ENCODE results near the gene PYHIN1.
"Not testable (repeated sequence)": the region's sequence is repeated elsewhere in the genome, so short reads cannot be mapped to it uniquely, and the experiment has no call there.

Gene PYHIN1

GRCh38 chr1:158983235-158983634 is 51.9 kb downstream of the PYHIN1 start:
- no peak for DNase-seq (ENCODE audit: low spot score)

DNA sequence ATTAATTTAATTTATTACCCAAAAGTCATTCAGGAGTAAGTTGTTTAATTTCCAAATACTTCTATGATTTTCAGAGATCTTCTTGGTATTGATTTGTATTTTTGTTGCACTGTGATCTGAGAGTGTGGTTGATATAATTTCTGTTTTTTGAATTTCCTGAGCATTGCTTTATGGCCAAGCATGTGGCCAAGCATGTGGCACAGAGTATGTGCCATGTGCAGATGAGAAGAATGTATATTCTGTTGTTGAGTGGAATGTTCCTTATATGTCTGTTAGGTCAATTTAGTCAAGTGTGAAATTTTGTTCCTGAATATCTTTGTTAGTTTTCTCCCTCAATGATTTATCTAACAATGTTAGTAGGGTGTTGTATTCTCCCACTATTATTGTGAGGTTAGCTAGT is 53.0 kb downstream of the PYHIN1 start:
- DNase-seq (ENCODE audit: low spot score) = no peak

DNA sequence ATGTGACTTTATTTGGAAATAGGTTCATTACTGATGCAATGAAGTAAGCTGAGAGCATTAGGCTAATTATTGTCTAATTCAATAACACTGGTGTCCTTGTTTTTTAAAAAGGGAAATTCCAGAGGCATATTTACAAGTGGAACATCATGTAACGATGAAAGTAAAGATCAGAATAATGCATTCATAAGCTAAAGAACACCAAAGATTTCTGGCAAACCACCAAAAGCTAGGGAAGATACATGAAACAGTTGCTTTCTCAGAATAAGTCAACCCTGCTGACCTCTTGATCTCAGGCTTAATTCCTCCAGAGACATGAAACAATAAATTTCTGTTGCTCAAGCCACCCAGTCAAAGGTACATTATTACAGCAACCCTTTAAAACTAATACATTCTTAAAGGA is 58.1 kb downstream of the PYHIN1 start:
- no peak for DNase-seq (ENCODE audit: low spot score)

GRCh38 chr1:158992787-158993312 is 61.5 kb downstream of the PYHIN1 start:
- no peak for DNase-seq (ENCODE audit: low spot score)

GRCh38 chr1:158996998-158997397 is 65.6 kb downstream of the PYHIN1 start:
- no peak for DNase-seq (ENCODE audit: low spot score)

GRCh38 chr1:158998037-158998780 is 66.9 kb downstream of the PYHIN1 start:
- no peak for DNase-seq (ENCODE audit: low spot score)

DNA sequence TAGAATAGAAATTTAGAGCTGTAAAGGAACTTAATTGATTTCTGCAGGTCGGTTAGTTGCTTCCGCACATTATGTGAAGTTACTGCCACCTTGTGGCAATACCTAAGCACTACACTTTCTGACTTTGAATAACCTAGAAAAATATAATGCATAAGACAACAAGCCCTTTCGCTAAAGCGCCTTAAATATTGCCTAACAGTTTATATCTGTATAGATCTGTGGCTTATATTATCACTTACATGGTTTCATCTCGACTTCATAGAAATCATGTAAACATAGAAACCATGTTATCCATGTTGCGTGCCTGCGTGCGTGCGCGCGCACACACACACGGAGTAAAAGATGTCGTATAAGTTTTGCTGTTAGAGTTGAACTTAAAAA is 67.4 kb downstream of the PYHIN1 start:
- DNase-seq (ENCODE audit: low spot score) = peak; percentile 76

DNA sequence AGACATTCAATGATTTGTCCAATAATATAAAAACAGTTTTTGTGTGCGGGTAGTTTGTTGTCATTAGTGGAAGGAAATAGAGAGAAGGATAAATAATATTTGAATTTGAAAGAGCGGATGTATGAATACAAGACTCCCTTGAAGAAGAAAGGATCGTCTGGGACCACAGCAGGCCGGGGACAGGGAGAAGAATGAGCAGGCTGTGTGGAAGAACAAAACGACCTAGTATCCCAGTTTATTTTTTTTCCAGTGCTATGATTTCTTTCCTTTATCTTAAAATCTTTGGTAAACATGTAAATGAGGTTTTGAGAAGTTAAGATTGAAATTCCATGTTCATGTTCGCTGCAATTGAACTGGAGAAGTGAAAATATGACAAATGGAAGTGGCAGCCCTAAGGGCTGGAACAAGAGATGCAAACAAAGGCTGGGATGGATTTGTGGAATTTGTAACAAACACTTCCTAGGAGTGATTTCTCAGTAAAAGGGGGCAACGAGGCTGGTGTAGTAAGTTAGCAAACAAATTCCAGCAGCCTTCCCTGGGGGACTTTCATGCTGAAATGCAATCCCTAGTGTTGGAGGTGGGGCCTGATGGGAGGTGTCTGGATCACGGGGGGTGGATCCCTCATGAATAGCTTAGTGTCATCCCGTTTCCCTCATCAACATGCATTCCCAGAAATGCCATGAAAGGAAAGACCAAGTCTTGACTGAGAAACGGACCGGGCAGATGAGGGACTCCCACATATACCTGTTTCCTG is 68.1 kb downstream of the PYHIN1 start:
- DNase-seq (ENCODE audit: low spot score) = peak; percentile 93

- DNase-seq (ENCODE audit: low spot score) = no peak
Observed at GRCh38 chr1:159000070-159000409, 68.7 kb downstream of the PYHIN1 start.

DNA sequence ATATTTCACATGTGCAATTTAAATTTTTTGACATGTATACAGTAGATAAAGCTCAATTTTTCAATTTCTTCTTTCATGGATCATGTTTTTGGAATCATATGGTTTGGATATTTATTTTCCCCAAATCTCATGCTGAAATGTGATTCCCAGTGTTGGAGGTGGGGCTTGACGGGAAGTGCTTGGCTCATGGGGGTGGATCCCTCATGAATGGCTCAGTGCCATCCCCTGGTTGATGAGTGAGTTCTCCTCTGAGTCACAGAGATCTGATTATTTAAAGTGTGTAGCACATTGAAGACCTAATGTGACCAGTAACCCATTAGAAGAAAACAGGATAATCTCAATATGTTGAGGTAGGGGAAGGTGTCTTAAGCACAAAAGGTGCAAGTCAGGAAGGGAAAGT is 69.3 kb downstream of the PYHIN1 start:
- DNase-seq (ENCODE audit: low spot score) = peak; percentile 77

- DNase-seq (ENCODE audit: low spot score) = no peak
Observed at GRCh38 chr1:159005161-159005560, 73.8 kb downstream of the PYHIN1 start.

- DNase-seq (ENCODE audit: low spot score) = no peak
Observed at GRCh38 chr1:159005676-159006075, 74.3 kb downstream of the PYHIN1 start.

DNA sequence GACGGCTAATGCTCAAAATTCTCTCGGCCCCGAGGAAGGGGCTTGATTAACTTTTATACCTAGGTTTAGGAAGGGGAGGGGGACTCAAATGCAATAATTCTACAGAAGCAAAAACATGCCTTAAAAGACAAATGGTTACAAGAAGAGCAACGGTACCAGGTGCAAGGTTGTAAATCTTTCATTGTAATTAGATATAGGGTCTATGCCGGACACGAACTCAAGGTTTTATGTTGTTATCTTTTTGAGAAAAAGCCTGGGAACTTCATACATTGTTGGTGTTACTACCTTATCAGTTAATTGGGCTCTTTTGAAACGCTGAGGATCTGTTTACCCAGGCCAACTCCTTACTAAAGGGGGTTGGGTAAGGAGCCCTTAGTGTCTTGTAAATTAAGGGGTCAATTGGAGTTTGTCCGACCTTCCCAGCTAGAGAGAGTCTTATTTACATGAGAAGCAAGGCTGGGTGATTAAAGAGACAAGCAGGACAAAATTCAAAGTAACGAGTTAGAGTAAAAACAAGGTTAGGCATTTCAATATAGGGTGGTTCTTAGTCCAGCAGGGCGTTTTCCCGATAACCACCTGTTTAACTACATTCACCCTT is 75.0 kb downstream of the PYHIN1 start:
- not testable (repeated sequence) for DNase-seq (ENCODE audit: low spot score)

DNA sequence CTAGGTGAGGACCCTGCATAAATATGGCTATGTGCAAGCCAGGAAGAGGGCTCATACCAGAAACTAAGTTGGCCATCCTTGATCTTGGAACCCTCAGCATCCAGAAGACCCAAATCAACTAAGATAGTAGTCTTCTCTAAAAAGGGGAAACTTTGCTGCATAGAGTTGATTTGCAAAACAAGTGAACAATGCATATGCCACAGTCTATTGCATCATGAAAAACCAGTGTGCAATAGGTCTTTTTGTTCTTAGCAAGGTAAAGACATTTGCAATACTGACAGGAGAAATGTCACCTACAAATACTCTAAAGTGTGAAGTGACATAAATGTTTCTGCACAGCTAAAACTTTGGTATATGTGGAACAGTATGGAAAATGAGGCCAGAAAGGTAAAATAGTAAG is 76.4 kb downstream of the PYHIN1 start:
- DNase-seq (ENCODE audit: low spot score) = no peak

GRCh38 chr1:159008744-159009188 is 77.4 kb downstream of the PYHIN1 start:
- no peak for DNase-seq (ENCODE audit: low spot score)

- DNase-seq (ENCODE audit: low spot score) = no peak
Observed at GRCh38 chr1:159009287-159009686, 77.9 kb downstream of the PYHIN1 start.

GRCh38 chr1:159009704-159010361 is 78.5 kb downstream of the PYHIN1 start, which contains the start of gene IFI16:
TSS of gene IFI16 (plus strand) at chr1:159009907. CDS start at chr1:159014681, 4,774 bp downstream.
- DNase-seq (ENCODE audit: low spot score) = peak; percentile 68

- DNase-seq (ENCODE audit: low spot score) = no peak
Observed at GRCh38 chr1:159010391-159010790, 79.0 kb downstream of the PYHIN1 start.

DNA sequence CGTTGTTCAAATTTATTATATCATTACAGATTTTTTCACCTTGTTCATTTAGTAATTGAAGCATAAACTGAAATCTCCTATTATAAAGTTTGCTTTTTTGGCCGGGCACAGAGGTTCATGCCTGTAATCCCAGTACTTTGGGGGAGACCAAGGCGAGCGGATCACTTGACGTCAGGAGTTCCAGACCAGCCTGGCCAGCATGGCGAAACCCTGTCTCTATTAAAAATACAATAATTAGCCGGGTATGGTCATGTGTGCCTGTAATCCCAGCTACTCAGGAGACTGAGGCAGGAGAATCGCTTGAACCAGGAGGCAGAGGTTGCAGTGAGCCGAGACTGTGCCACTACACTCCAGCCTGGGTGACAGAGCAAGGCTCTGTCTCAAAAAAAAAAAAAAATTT is 79.6 kb downstream of the PYHIN1 start:
- DNase-seq (ENCODE audit: low spot score) = not testable (repeated sequence)

- no peak for DNase-seq (ENCODE audit: low spot score)
Observed at GRCh38 chr1:159011751-159012150, 80.4 kb downstream of the PYHIN1 start.

DNA sequence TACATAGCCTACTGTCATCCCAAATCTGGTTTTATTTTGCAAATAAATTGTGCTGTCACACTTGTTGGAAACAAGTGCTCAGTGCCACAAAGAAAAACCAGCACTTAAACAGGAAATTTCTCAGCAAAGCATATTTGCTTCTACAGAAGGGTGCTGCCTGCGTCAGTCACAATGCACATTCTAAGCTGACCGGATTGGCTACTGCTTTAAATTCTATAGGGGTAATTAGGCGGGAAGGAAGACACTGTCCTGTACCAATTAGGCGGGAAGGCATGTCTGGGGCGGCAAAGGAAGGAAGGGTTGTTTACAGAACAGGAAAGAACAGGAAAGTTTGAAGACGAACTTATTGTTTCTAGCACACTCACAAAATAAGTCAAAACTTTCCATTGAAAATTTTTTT is 81.1 kb downstream of the PYHIN1 start:
- DNase-seq (ENCODE audit: low spot score) = no peak

DNA sequence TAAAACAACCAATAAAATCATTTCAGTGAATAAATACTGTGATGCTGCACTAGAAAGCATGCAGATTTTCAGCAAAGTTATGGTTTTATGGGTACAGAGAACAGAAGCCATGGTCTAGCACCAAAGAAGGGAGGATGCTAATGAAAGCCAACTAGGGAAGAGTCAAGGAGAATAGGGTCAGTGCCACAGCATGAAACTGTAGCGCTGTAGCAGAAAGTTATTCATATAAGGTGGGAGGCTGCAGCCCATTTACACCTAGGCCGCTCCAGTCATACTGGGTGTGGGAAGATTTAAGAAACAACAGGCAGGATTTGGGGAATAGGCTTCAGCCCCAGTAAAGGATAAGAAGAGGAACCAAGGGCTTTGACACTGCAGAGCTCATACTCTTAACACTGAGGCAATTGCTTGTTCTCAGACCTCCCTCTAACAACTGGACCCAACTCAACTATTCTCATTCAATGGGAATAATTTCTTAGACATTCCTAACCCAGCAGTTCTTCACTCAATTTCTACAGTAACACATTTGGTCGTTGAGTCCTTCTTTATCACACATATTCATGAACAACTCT is 82.7 kb downstream of the PYHIN1 start:
- no peak for DNase-seq (ENCODE audit: low spot score)

All from putamen (tissue), 1 donor.